Measurements from ENCODE around the gene MDH1B. TPM values are rescaled to one million over a fixed set of nuclear protein-coding genes. Genes with fewer than 3 reads are reported as not detected.
A peak's percentile ranks its signal among the peaks of the same experiment; 100 is the strongest.

The MDH1B gene
- polyA plus RNA-seq, 3 donors, result 10.5 to 16.2 (median 14.5) TPM

DNA sequence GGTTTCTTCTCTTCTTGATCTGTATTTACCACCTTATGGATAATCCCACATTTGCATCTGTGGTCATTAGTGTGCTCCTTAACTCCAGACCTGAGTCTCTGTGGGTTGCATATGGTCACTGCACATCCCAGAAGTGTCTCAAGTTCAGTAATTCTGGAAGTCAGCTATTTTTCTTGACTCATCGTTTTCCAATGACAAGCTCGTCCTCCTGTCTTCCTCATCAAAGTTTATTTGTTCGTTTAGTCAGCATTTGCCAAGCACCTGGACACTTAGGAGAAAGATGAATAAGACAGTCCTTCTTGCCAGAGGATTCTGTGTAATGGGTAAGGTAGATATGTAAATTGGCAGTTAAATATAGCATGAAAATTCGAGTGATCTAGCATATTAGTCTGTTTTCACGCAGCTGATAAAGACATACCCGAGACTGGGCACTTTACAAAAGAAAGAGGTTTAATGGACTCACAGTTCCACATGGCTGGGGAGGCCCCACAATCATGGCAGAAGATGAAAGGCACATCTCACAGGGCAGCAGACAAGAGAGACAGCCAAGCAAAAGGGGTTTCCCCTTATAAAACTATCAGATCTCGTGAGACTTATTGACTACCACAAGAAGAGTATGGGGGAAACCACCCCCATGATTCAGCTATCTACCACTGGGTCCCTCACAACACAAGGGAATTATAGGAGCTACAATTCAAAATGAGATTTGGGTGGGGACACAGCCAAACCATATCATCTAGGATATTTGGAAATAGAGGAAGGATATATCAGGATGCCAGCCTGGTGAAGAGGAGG is 19.6 kb upstream of the MDH1B start:
- DNase-seq (ENCODE audit: extremely low read depth in 1 of 11, low read depth in 9 of 11, low spot score in 4 of 11), result no peak

DNA sequence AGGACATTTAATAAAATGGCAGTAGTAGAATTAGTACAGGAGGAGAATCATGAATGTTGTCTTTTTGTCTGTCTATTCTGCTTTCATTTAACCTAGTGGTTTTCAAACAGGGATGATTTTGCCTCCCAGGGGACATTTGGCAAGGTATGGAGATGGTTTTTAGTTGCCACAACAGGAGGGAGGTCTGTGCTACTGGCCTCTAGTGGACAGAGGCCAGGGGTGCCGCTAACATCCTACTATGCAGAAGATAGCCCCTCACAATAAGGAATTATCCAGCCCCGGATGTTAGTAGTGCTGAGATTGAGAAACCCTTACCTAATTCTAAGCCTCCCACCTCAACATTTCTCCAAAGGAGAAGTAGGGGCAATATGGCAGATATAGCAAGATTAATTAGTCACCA is 18.6 kb upstream of the MDH1B start:
- no peak for DNase-seq (ENCODE audit: extremely low read depth in 1 of 11, low read depth in 9 of 11, low spot score in 4 of 11)

DNA sequence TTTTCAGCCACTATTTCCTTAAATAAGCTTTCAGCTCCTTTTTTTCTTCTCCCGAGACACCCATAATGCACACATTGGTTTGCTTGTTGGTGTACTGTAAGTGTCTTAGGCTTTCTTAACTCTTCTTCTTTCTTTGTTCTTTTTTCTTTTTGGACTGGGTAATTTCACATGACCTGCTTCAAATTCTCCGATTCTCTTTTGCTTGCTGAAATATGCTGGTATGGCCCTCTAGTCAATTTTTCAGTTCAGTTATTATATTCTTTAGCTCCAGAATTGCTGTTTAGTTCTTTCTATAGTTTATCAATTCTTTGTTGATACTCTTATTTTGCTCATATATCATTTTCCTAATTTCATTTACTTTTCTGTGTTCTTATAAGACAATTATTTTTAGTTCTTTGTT is 15.5 kb upstream of the MDH1B start:
- DNase-seq (ENCODE audit: extremely low read depth in 1 of 11, low read depth in 9 of 11, low spot score in 4 of 11), result no peak

DNA sequence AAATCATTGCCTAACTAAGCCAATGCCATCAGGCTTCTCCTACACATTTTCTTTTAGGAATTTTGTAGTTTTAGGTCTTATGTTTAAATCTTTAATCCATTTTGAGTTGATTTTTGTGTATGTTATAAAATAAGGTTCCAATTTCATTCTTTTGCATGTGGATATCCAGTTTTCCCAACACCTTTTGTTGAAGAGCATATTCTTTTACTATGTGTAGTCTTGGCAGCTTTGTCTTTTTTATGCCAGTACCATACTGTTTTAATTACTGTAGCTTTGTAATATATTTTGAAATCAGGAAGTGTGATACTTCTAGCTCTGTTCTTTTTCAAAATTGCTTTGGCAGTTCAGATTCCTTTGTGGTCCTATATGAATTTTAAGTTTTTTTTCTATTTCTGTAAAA is 11.3 kb upstream of the MDH1B start:
- DNase-seq (ENCODE audit: extremely low read depth in 1 of 11, low read depth in 9 of 11, low spot score in 4 of 11), result no peak

DNA sequence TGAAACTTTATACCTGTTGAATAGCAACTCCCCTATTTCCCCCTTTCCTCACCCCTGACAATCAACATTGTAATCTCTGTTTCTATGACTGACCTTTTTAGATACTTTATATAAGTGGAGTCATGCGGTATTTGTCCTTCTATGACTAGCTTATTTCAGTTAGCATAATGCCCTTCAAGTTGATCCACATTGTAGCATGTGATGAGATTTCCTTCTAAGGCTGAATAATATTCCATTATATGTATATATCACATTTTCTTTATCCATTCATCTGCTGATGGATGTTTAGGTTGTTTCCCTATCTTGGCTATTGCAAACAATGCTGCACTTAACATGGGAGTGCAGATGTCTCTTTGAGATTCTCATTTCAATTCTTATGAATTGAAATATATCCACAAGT is 9.7 kb upstream of the MDH1B start:
- no peak for DNase-seq (ENCODE audit: extremely low read depth in 1 of 11, low read depth in 9 of 11, low spot score in 4 of 11)

DNA sequence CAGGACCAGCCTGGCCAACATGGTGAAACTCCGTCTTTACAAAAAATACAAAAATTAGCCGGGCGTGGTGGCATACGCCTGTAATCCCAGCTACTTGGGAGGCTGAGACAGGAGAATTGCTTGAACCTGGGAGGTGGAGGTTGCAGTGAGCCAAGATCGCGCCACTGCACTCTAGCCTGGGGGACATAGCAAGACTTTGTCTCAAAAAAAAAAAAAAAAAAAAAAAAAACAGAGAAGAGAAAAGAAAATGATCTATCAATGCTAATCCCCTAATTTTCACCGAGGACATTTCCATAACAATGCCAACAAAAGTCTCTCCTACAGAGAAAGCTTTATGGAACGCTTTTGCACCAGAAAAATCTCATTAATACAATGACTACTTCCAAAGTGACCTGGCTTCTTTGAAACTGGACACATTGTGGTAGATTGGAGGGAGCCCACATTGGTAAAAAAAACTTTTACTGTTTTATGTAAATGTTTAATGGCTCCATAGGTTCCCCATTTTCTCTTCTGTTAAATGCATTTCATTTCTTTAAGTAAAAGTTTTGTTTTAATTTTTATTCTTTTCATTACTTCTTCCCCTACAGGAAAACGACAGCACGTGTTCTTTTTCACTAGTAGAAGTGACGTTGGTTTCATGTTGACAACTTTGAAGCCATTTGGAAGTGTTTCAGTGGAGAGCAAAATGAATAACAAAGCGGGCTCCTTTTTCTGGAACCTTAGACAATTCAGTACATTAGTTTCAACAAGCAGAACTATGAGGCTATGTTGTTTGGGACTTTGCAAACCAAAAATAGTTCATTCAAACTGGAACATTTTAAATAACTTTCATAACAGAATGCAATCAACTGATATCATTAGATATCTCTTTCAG is 1.2 kb upstream of the MDH1B start:
- no peak for DNase-seq (ENCODE audit: extremely low read depth in 1 of 11, low read depth in 9 of 11, low spot score in 4 of 11)

DNA sequence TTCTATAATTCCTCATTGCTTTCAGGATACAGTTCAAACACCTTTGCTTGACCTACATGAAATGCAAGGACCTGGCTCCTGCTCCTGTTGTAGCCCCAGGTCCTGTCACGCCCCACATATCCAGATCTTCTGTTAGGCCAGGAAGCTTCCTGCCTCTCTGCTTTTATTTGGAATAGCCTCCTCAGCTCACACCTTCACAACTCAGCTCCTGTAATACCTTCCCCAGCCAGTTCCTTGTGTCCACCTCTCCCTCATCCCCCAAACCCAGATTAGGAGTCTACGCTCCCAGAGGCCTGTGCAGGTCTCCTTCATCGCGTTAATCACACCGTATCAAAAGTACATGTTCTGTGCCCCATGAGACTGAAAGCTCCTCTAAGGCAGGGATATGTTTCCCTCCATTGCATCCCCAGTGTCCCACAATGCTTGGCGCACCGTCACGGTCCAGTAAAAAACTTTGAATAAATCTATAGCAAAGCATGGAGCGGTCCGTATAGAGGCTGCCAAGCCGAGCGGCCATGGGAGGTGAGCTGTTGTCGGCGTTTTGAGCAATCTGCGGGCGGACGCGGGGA is 371 bp downstream of the MDH1B start:
- peak in 1 of 11 donors; percentile 6 for DNase-seq (ENCODE audit: extremely low read depth in 1 of 11, low read depth in 9 of 11, low spot score in 4 of 11)

DNA sequence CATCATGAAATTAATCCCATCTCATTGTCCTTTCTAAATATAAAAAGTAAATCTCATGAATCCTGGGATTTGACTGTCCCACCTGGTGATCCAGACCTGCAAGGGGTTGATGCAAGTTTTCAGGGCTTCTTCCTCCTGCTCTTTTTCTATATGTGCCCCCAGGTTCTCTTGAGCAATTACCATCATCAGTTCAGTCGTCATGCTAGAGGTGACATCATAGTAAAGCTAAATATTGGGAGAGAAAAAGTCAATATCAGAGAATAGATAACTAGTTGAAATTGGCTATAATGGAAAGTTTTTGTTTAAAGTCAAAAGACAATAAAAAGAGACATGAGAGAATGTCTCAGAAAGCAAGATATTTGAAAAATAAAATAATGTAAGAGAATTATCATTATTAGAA is 8.3 kb downstream of the MDH1B start:
- DNase-seq (ENCODE audit: extremely low read depth in 1 of 11, low read depth in 9 of 11, low spot score in 4 of 11), result no peak

DNA sequence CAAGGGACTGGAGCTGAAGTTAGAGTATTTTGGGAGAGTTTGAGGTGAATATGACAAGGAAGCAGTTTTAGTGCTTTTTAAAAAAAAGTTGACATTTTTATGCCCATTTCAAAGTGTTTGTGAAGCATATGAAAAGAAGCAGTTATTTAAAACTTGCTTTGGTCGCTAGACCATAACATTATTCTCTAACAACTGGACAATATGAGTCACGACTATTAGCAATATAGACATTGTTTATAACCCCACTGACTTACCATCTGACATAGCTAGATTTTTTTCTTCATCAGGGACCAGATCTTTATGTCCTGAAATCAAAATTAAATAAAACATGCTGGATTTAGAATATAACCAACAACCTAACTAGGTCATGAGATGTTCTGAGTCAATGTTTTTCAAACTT is 24.3 kb downstream of the MDH1B start:
- no peak for DNase-seq (ENCODE audit: extremely low read depth in 1 of 11, low read depth in 9 of 11, low spot score in 4 of 11)

DNA sequence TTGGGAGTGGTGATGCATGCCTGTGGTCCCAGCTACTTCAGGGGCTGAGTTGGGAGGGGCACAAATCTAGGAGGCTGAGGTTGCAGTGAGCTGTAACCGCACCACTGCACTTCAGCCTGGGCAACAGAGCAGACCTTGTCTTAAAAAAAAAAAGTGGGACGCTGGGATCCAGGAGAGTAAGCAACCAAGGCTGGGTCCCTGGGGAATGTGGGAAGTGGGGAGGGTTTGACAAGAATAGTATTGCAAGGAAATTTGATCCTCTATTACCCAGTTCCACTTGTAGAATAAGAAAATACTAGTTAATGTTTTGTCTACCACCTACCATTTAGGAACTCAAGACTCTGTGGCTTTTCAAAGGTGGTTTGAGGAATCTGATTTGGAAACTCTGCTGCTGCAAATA is 25.9 kb downstream of the MDH1B start:
- DNase-seq (ENCODE audit: extremely low read depth in 1 of 11, low read depth in 9 of 11, low spot score in 4 of 11), result peak in 8 of 11 donors; percentile 5 to 39 (median 12)

DNA sequence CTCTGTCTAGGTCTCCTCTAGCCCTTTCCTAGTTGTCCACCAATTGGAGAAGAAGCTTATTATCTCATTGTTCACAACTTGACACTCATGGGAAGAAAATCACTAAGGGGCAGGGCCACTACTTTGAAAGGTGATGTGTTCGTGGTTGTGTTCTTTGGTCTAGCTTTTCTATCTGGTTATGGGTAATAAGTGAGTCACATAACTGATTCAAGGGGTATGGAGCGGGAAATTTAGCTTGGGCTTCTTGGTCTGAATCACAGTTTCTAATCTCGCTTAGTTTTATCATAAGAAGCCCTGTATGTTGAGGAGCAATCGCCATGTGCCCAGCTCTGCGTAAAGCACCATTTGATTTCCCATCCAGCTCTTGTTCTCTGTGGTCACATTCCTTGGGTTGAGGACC is 28.2 kb downstream of the MDH1B start:
- no peak for DNase-seq (ENCODE audit: extremely low read depth in 1 of 11, low read depth in 9 of 11, low spot score in 4 of 11)

DNA sequence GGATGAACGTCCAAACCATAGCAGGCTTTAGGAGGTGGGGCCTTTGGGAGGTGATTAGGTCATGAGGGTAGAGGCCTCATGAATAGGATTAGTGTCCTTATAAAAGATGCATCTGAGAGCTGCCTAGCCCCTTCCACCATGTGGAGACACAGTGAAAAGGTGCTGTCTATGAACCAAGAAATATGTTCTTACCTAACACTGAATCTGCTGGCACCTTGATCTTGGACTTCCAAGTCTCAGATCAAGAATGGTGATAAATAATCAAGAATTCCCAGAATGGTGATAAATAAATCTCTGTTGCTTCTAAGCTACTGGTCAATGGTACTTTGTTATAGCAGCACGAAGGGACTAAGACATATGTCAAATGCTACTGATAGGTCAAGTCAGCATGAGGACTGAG is 31.8 kb downstream of the MDH1B start:
- no peak for DNase-seq (ENCODE audit: extremely low read depth in 1 of 11, low read depth in 9 of 11, low spot score in 4 of 11)

DNA sequence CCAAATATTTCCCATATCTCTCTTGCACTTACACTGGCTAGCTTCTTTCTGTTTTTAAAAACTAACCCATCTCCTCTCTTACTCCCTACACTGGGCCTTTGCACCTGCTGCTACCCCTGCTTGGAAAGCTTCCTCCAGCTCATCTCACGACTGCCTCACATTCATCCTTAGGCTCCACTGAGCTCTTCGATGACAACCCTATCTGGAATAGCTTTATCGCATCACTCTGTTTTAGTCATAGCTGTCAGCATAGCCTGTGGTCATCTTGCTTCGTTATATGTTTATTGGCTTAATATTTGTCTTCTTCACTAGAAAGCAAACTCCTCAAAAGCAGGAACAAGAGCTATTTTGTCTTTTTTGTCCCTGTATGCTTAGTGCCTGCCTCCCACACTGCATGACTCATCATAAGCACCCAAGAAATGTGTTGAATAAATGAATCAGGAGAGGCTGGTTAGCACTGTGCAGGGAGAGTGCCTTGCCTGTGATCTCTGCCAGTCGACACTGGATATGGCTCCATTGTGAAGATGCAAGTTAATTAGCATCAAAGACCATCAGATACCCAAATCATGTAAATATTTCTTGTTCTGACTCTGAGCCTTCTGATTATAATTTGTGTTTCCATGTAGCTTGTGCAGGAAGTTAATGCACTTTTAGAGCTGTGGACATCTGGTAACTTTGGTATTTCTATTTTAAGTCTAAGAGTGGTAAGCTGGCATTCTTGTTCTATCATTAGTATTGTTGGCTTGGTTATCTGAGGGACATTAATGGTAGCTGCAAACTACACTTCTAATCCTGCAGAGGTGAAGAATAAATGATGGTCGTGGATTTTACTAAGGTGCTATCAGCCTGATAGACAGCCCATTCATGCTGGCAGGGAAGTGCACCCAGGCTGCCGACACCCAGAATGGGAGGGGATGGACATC is 36.6 kb downstream of the MDH1B start:
- DNase-seq (ENCODE audit: extremely low read depth in 1 of 11, low read depth in 9 of 11, low spot score in 4 of 11), result no peak

DNA sequence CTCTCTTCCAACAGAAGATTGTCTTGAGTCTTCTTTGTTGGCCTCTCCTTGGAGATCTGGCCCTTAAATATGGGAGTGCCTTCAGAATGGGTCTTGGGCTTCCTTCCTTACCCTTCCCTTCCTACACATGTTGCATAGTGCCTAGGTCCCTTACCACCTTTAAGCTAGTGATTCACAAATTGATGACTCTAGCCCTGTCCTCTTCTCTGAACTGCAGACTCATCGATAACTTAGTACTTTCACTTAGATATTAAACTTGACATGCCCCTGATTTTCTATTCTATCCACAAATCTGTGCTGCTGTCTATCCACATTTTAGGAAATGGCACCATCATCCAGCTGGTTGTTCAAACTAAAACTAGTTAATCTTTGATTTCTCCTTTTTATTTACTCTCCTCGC is 37.8 kb downstream of the MDH1B start:
- no peak for DNase-seq (ENCODE audit: extremely low read depth in 1 of 11, low read depth in 9 of 11, low spot score in 4 of 11)

DNA sequence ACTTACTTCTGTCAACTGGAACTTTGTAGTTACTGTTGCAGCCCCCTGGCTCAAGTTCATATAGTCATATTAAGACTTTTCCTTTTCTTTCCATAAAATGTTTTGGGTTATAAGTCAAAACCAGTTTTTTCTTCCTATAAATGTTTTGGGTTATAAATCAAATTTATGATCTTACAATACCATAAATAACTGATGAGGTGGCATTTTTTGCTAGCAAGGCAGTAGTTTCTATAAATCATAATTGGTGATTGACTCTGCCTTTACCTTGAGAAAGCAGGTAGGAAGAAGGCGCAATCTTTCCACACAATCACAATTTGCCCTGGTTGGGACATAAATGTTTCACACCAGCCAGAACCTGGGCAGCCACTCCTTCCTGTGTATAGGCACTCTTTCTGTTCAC is 41.8 kb downstream of the MDH1B start:
- no peak for DNase-seq (ENCODE audit: extremely low read depth in 1 of 11, low read depth in 9 of 11, low spot score in 4 of 11)

DNA sequence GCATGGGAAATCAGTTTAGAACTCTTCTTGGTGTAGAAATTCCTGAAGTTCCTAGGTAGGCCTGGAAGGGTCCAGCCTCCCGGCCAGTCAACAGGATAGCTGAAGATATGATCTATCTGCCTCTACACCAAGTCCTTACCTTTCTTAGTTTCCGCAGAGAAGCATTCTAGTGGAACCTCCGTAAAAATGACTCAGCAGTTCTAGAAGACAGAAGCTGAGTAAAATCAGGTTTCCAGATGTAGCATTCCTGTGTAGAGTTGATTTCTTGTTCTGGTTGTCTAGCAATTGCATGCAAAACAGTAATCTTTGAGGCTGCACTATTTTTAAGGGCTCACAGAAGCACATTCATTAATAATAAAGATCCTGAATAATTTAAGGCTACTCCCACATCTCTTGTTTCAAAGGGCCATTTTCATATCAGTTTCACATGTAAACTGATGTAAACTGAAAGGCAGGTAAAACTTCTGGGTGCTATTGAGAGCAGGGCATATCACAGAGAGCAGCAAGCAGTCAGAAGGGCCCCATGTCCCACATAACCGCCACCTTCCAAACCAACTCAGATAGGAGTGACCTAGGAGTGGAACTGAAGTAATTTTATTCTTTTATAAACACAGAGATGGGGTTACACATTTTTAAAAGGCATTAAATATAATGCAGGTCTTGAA is 43.7 kb downstream of the MDH1B start:
- DNase-seq (ENCODE audit: extremely low read depth in 1 of 11, low read depth in 9 of 11, low spot score in 4 of 11), result no peak

DNA sequence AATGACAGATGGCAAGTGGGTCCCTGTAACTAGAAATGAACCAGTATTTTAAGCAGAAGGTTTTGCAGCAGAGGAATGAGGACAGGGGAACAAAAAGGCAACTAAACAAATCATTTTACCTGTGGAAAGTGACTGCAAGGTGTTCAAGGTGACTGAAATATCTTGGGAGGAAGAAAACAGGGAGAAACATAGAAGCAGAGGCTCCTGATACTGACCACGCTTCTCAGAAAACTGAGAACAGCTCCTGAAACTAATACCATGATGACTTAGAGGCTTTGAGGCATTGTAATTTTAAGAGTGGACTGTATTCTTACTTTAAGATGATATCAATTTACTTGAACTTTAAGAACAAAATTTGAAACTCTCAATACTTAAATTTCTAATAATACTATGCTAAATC is 46.8 kb downstream of the MDH1B start, which contains the start of gene DYTN:
DYTN (minus strand) TSS at position 101 of the 400 bp plus-strand sequence. CDS start 117 bp downstream, outside the sequence.
- DNase-seq (ENCODE audit: extremely low read depth in 1 of 11, low read depth in 9 of 11, low spot score in 4 of 11), result no peak

DNA sequence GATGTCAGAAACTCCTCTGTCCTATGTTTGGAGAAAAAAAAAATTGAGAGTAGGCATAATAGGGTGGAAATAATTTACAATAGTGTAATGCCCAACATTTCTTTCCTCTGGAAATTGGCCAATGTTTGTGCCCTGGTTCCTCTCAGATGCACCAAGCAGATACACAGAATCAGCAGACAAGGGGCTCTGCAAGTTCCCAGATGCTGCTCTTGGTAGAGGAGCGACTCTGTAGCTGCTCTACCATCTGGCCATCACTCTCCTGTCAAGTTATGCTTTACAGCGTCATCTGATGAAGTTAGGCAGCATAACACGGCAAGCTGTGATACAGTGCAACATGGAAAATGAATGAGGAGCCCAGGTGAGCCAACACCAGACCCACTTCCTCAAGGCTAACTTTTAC is 48.5 kb downstream of the MDH1B start:
- DNase-seq (ENCODE audit: extremely low read depth in 1 of 11, low read depth in 9 of 11, low spot score in 4 of 11), result no peak
